HepG2 (cell line): ENCODE data around the gene AGT. TPM values are rescaled to one million over a fixed set of nuclear protein-coding genes. Genes with fewer than 3 reads are reported as not detected.

Source experiments
- ARNTL ChIP-seq: sonication (generic); formaldehyde crosslinking; IDR thresholded peaks from 2 replicates; pipeline ENCODE4 v1.4.0; 2020; ENCODE audit warnings: mild to moderate bottlenecking, missing genetic modification reagents
- CENPX ChIP-seq: sonication (generic); formaldehyde crosslinking; IDR thresholded peaks from 2 replicates; pipeline ENCODE4 v1.9.0; 2021; ENCODE audit warnings: mild to moderate bottlenecking, missing genetic modification reagents, moderate library complexity
- ELF1 ChIP-seq: sonication (generic); formaldehyde crosslinking; IDR thresholded peaks from 2 replicates; pipeline ENCODE4 v1.4.0; 2020; ENCODE audit warnings: missing genetic modification reagents
- FOXK1 ChIP-seq: sonication (generic); formaldehyde crosslinking; IDR thresholded peaks from 2 replicates; pipeline ENCODE4 v1.4.0; 2020; ENCODE audit warnings: low read depth, missing genetic modification reagents, borderline replicate concordance
- HDAC6 ChIP-seq: fragments of 200-600 bp; sonication (generic); IDR thresholded peaks from 2 replicates; pipeline ENCODE4 v1.7.0; 2017; ENCODE audit warnings: mild to moderate bottlenecking, antibody characterized with exemption, low read length, low read depth
- HIVEP1 ChIP-seq: sonication (generic); formaldehyde crosslinking; IDR thresholded peaks from 2 replicates; pipeline ENCODE4 v1.4.0; 2020; ENCODE audit warnings: mild to moderate bottlenecking, missing genetic modification reagents
- HOXA5 ChIP-seq: sonication (generic); formaldehyde crosslinking; IDR thresholded peaks from 2 replicates; pipeline ENCODE4 v1.4.0; 2020; ENCODE audit warnings: missing genetic modification reagents
- MBD4 ChIP-seq: IDR thresholded peaks from 2 replicates; pipeline ENCODE4 v1.6.1; 2012; ENCODE audit warnings: low read length, inconsistent platforms, borderline replicate concordance
- MLLT10 ChIP-seq: sonication (generic); formaldehyde crosslinking; IDR thresholded peaks from 2 replicates; pipeline ENCODE4 v1.4.0; 2020; ENCODE audit warnings: missing genetic modification reagents
- SP2 ChIP-seq: sonication (generic); formaldehyde crosslinking; IDR thresholded peaks from 2 replicates; pipeline ENCODE4 v1.5.1; 2020; ENCODE audit warnings: mild to moderate bottlenecking, missing genetic modification reagents
- ZFP36L1 ChIP-seq: sonication (generic); formaldehyde crosslinking; IDR thresholded peaks from 2 replicates; pipeline ENCODE4 v1.8.0; 2022; ENCODE audit warnings: mild to moderate bottlenecking, missing genetic modification reagents, moderate library complexity
- ZNF501 ChIP-seq: sonication (generic); formaldehyde crosslinking; IDR thresholded peaks from 2 replicates; pipeline ENCODE4 v1.5.1; 2020; ENCODE audit warnings: mild to moderate bottlenecking, moderate library complexity, missing genetic modification reagents
- polyA plus RNA-seq, 8 experiments: library from polyadenylated mRNA; depleted of rRNA in 3 of 8; stranded (reverse) in 7 of 8; unstranded in 1 of 8; fragments of >200 nt; fragmentation: Illumina TruSeq in 4 of 8; extraction: Trizol in 4 of 8; gene quantifications; 2 replicates each; pipeline versions ENCODE4 v1.2.1 to v1.2.3, GENCODE V29; 2011 to 2016; ENCODE audit warnings: low read depth in 4 of 8, missing spikeins in 1 of 8, mixed read lengths in 1 of 8; ENCODE audit not compliant: insufficient read depth in 1 of 8
- total RNA-seq, 5 experiments: library from RNA; depleted of rRNA; stranded (reverse); fragments of >200 nt; fragmentation: Illumina TruSeq; extraction: Trizol; gene quantifications; 2 replicates each; pipeline ENCODE4 v1.2.3, GENCODE V29; 2016; ENCODE audit warnings: low read depth in 1 of 5
- TF ChIP-seq, protein P1 (sequence below): sonication (generic); formaldehyde crosslinking; IDR thresholded peaks from 2 replicates; pipeline ENCODE4 v1.5.1; 2020; ENCODE audit warnings: missing genetic modification reagents, mild to moderate bottlenecking, borderline replicate concordance
- TF ChIP-seq, protein P2 (sequence below), 2 experiments: sonication (generic) in 1 of 2; formaldehyde crosslinking in 1 of 2; IDR thresholded peaks; 2 replicates each; pipeline versions ENCODE4 v1.4.0 to v1.6.1; 2016 to 2020; ENCODE audit warnings: borderline replicate concordance in 1 of 2, low read depth in 1 of 2, mild to moderate bottlenecking in 1 of 2, missing genetic modification reagents in 1 of 2
- TF ChIP-seq, protein P3 (sequence below): IDR thresholded peaks from 2 replicates; pipeline ENCODE4 v1.6.1; 2018; ENCODE audit warnings: missing genetic modification reagents
- TF ChIP-seq, protein P4 (sequence below): sonication (generic); formaldehyde crosslinking; IDR thresholded peaks from 2 replicates; pipeline ENCODE4 v1.4.0; 2020; ENCODE audit warnings: low read depth, mild to moderate bottlenecking, missing genetic modification reagents
- TF ChIP-seq, protein P5 (sequence below): sonication (generic); formaldehyde crosslinking; IDR thresholded peaks from 2 replicates; pipeline ENCODE4 v1.8.1; 2023; ENCODE audit warnings: mild to moderate bottlenecking, missing genetic modification reagents

The AGT gene
- total and polyA plus RNA-seq, 2 of the 13 experiments (the other 11 are each of a cell fraction or from before 2014, with no cell fraction given), result 892 to 2,071 TPM

DNA sequence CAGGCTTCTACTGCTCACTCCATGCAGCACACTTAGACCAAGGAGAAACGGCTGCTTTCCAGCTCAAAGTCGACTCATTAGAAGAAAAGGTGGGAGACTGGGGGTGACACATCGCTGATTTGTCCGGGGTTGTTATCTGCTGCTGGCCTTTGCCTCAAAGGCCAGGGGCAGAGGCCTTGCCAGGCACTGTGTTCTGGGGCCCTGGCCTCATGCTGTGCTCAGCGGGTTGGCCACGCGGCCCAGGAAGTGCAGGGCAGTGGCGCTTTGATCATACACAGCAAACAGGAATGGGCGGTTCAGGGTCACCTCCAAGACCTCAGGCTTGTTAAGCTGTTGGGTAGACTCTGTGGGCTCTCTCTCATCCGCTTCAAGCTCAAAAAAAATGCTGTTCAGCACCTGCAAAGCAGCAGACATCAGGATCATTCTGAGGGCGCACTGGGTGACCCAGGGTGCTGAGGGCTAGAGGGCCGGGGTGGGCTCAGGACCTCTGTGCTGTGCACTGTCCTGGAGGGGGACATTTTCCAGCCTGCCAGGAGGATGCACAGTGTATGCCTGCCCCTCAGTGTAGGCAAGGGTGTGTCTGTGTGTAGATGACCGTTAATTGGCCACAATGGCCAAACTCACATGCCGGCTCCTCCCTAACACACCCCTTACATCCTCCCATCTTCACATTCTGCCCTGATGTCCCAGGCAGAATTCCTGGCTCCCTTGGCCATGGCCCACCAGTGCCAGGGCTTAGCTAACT, 10.8 kb downstream of the AGT start (continued):
- TF ChIP-seq, protein P1, sequence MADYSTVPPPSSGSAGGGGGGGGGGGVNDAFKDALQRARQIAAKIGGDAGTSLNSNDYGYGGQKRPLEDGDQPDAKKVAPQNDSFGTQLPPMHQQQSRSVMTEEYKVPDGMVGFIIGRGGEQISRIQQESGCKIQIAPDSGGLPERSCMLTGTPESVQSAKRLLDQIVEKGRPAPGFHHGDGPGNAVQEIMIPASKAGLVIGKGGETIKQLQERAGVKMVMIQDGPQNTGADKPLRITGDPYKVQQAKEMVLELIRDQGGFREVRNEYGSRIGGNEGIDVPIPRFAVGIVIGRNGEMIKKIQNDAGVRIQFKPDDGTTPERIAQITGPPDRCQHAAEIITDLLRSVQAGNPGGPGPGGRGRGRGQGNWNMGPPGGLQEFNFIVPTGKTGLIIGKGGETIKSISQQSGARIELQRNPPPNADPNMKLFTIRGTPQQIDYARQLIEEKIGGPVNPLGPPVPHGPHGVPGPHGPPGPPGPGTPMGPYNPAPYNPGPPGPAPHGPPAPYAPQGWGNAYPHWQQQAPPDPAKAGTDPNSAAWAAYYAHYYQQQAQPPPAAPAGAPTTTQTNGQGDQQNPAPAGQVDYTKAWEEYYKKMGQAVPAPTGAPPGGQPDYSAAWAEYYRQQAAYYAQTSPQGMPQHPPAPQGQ (CRISPR knock-in tag), result no peak
- TF ChIP-seq ARNTL (CRISPR knock-in tag), result peak; percentile 95
- TF ChIP-seq SP2 (CRISPR knock-in tag), result no peak
- TF ChIP-seq ELF1, result peak; percentile 92
- TF ChIP-seq HIVEP1 (CRISPR knock-in tag), result peak; percentile 85
- no peak for TF ChIP-seq CENPX (CRISPR knock-in tag)
- peak; percentile 94 for TF ChIP-seq ZFP36L1 (CRISPR knock-in tag)
- TF ChIP-seq, protein P2, sequence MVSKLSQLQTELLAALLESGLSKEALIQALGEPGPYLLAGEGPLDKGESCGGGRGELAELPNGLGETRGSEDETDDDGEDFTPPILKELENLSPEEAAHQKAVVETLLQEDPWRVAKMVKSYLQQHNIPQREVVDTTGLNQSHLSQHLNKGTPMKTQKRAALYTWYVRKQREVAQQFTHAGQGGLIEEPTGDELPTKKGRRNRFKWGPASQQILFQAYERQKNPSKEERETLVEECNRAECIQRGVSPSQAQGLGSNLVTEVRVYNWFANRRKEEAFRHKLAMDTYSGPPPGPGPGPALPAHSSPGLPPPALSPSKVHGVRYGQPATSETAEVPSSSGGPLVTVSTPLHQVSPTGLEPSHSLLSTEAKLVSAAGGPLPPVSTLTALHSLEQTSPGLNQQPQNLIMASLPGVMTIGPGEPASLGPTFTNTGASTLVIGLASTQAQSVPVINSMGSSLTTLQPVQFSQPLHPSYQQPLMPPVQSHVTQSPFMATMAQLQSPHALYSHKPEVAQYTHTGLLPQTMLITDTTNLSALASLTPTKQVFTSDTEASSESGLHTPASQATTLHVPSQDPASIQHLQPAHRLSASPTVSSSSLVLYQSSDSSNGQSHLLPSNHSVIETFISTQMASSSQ (IDR thresholded peaks at IDR 0.05; ENCODE audit: low read depth), result peak; percentile 76
- TF ChIP-seq, protein P2 (CRISPR knock-in tag; IDR thresholded peaks at IDR 0.05; ENCODE audit: borderline replicate concordance), result peak; percentile 95
- peak; percentile 88 for TF ChIP-seq ZNF501 (CRISPR knock-in tag)
- TF ChIP-seq, protein P3, sequence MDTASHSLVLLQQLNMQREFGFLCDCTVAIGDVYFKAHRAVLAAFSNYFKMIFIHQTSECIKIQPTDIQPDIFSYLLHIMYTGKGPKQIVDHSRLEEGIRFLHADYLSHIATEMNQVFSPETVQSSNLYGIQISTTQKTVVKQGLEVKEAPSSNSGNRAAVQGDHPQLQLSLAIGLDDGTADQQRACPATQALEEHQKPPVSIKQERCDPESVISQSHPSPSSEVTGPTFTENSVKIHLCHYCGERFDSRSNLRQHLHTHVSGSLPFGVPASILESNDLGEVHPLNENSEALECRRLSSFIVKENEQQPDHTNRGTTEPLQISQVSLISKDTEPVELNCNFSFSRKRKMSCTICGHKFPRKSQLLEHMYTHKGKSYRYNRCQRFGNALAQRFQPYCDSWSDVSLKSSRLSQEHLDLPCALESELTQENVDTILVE, result peak; percentile 51; the same call in 1 of the 2 replicates
- TF ChIP-seq FOXK1 (CRISPR knock-in tag), result peak; percentile 75; the same call in 1 of the 2 replicates
- TF ChIP-seq, protein P4, sequence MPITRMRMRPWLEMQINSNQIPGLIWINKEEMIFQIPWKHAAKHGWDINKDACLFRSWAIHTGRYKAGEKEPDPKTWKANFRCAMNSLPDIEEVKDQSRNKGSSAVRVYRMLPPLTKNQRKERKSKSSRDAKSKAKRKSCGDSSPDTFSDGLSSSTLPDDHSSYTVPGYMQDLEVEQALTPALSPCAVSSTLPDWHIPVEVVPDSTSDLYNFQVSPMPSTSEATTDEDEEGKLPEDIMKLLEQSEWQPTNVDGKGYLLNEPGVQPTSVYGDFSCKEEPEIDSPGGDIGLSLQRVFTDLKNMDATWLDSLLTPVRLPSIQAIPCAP, result no peak
- TF ChIP-seq HOXA5 (CRISPR knock-in tag), result peak; percentile 81
- no peak for TF ChIP-seq HDAC6
- no peak for TF ChIP-seq MBD4
- TF ChIP-seq, protein P5, sequence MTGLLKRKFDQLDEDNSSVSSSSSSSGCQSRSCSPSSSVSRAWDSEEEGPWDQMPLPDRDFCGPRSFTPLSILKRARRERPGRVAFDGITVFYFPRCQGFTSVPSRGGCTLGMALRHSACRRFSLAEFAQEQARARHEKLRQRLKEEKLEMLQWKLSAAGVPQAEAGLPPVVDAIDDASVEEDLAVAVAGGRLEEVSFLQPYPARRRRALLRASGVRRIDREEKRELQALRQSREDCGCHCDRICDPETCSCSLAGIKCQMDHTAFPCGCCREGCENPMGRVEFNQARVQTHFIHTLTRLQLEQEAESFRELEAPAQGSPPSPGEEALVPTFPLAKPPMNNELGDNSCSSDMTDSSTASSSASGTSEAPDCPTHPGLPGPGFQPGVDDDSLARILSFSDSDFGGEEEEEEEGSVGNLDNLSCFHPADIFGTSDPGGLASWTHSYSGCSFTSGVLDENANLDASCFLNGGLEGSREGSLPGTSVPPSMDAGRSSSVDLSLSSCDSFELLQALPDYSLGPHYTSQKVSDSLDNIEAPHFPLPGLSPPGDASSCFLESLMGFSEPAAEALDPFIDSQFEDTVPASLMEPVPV (CRISPR knock-in tag), result peak; percentile 97
- TF ChIP-seq MLLT10 (CRISPR knock-in tag), result no peak
